IPS-15b (cell line): ENCODE measurements around the gene SLC2A14.
"Not testable (repeated sequence)": the region's sequence is repeated elsewhere in the genome, so short reads cannot be mapped to it uniquely, and the experiment has no call there.

Experiments used
- H3K27me3 ChIP-seq: one replicate; pipeline ENCODE4 v1.6.1; 2013; ENCODE audit warnings: low read length; ENCODE audit not compliant: control insufficient read depth, insufficient read depth
- H3K36me3 ChIP-seq: one replicate; pipeline ENCODE4 v1.6.1; 2013; ENCODE audit warnings: low read length; ENCODE audit not compliant: control insufficient read depth, insufficient read depth
- H3K4me1 ChIP-seq: one replicate; pipeline ENCODE4 v1.6.1; 2013; ENCODE audit warnings: mild to moderate bottlenecking, low read length; ENCODE audit not compliant: control insufficient read depth, insufficient read depth
- H3K4me3 ChIP-seq: one replicate; pipeline ENCODE4 v1.5.1; 2013; ENCODE audit warnings: low read depth, low read length
- H3K9ac ChIP-seq: one replicate; pipeline ENCODE4 v1.6.1; 2013; ENCODE audit warnings: low read depth, mild to moderate bottlenecking, low read length
- H3K9me3 ChIP-seq: one replicate; pipeline ENCODE4 v1.6.1; 2013; ENCODE audit warnings: mild to moderate bottlenecking, low read length; ENCODE audit not compliant: control insufficient read depth, insufficient read depth

SLC2A14 gene

GRCh38 chr12:7902416-7902815 lies 29.7 kb upstream of the SLC2A14 start:
- not testable (repeated sequence) for H3K9me3 ChIP-seq, H3K36me3 ChIP-seq, H3K27me3 ChIP-seq, H3K9ac ChIP-seq, H3K4me3 ChIP-seq
- H3K4me1 ChIP-seq, result peaks cover 15% of the 10 kb centered on the region

- Histone ChIP-seq H3K36me3 (no peaks in the 10 kb centered on the region), H3K4me3 (no peak overlapping the region), H3K27me3 (no peaks in the 10 kb centered on the region), H3K4me1 (no peaks in the 10 kb centered on the region), H3K9me3 (no peaks in the 10 kb centered on the region), H3K9ac (no peak overlapping the region)
Measured at GRCh38 chr12:7899755-7900154, 27.0 kb upstream of the SLC2A14 start.

- H3K36me3 ChIP-seq, H3K27me3 ChIP-seq, H3K9me3 ChIP-seq, H3K4me1 ChIP-seq, H3K9ac ChIP-seq, H3K4me3 ChIP-seq: not testable (repeated sequence)
Measured at GRCh38 chr12:7896726-7897125, 24.0 kb upstream of the SLC2A14 start.

GRCh38 chr12:7892186-7892980 lies 19.7 kb upstream of the SLC2A14 start:
- peaks cover 14% of the 10 kb centered on the region for H3K4me1 ChIP-seq
- H3K9me3 ChIP-seq, result no peaks in the 10 kb centered on the region
- H3K4me3 ChIP-seq, result no peak overlapping the region
- H3K9ac ChIP-seq, result no peak overlapping the region
- H3K27me3 ChIP-seq, result no peaks in the 10 kb centered on the region
- H3K36me3 ChIP-seq, result no peaks in the 10 kb centered on the region

- Histone ChIP-seq H3K4me3 (no peak overlapping the region), H3K4me1 (peaks cover 2% of the 10 kb centered on the region), H3K9ac (no peak overlapping the region), H3K9me3 (no peaks in the 10 kb centered on the region), H3K36me3 (no peaks in the 10 kb centered on the region), H3K27me3 (no peaks in the 10 kb centered on the region)
Measured at GRCh38 chr12:7884689-7885088, 12.0 kb upstream of the SLC2A14 start.

- H3K9me3 ChIP-seq, H3K4me3 ChIP-seq, H3K27me3 ChIP-seq, H3K4me1 ChIP-seq, H3K36me3 ChIP-seq, H3K9ac ChIP-seq: not testable (repeated sequence)
Measured at GRCh38 chr12:7881736-7882120, 9.0 kb upstream of the SLC2A14 start.

- H3K9me3 ChIP-seq, H3K27me3 ChIP-seq, H3K36me3 ChIP-seq, H3K4me3 ChIP-seq, H3K9ac ChIP-seq, H3K4me1 ChIP-seq: not testable (repeated sequence)
Measured at GRCh38 chr12:7880952-7881735, 8.4 kb upstream of the SLC2A14 start.

- Histone ChIP-seq H3K4me3 (no peak overlapping the region), H3K9me3 (no peaks in the 10 kb centered on the region), H3K36me3 (no peaks in the 10 kb centered on the region), H3K9ac (no peak overlapping the region), H3K4me1 (no peaks in the 10 kb centered on the region), H3K27me3 (no peaks in the 10 kb centered on the region)
Measured at GRCh38 chr12:7879246-7879645, 6.5 kb upstream of the SLC2A14 start.

GRCh38 chr12:7877420-7877819 lies 4.7 kb upstream of the SLC2A14 start:
- Histone ChIP-seq H3K9me3 (no peaks in the 10 kb centered on the region), H3K9ac (no peak overlapping the region), H3K36me3 (no peaks in the 10 kb centered on the region), H3K4me3 (no peak overlapping the region), H3K27me3 (no peaks in the 10 kb centered on the region), H3K4me1 (no peaks in the 10 kb centered on the region)

GRCh38 chr12:7870335-7870734 lies 2.4 kb downstream of the SLC2A14 start:
- no peaks in the 10 kb centered on the region for H3K27me3 ChIP-seq
- peaks cover 5% of the 10 kb centered on the region for H3K4me1 ChIP-seq
- no peak overlapping the region for H3K4me3 ChIP-seq
- no peaks in the 10 kb centered on the region for H3K9me3 ChIP-seq
- H3K36me3 ChIP-seq, result no peaks in the 10 kb centered on the region
- H3K9ac ChIP-seq, result no peak overlapping the region

- H3K36me3 ChIP-seq, result no peaks in the 10 kb centered on the region
- H3K4me1 ChIP-seq, result peaks cover 5% of the 10 kb centered on the region
- no peak overlapping the region for H3K4me3 ChIP-seq
- H3K9me3 ChIP-seq, result no peaks in the 10 kb centered on the region
- no peaks in the 10 kb centered on the region for H3K27me3 ChIP-seq
- H3K9ac ChIP-seq, result no peak overlapping the region
Measured at GRCh38 chr12:7869137-7869536, 3.6 kb downstream of the SLC2A14 start.

GRCh38 chr12:7868391-7868790 lies 4.3 kb downstream of the SLC2A14 start:
- H3K4me1 ChIP-seq, result peaks cover 5% of the 10 kb centered on the region
- no peaks in the 10 kb centered on the region for H3K9me3 ChIP-seq
- H3K9ac ChIP-seq, result no peak overlapping the region

More at GRCh38 chr12:7868391-7868790, 4.3 kb downstream of the SLC2A14 start:
- H3K4me3 ChIP-seq, result no peak overlapping the region
- no peaks in the 10 kb centered on the region for H3K36me3 ChIP-seq
- H3K27me3 ChIP-seq, result no peaks in the 10 kb centered on the region
